ENCODE results near the gene ACSF2. TPM values are rescaled to one million over a fixed set of nuclear protein-coding genes. Genes with fewer than 3 reads are reported as not detected.

Gene ACSF2
- total RNA-seq, 1 donor from 2014 or later, result 28.1 TPM

- DNase-seq (ENCODE audit: extremely low spot score, unreplicated experiment), result no peak
- H3K27ac Mint-ChIP-seq (ENCODE audit: unreplicated experiment), result no peak overlapping the region
- H3K9me3 Mint-ChIP-seq (ENCODE audit: unreplicated experiment), result no peaks in the 10 kb centered on the region
- H3K4me1 Mint-ChIP-seq (ENCODE audit: unreplicated experiment), result peaks cover 22% of the 10 kb centered on the region
- no peaks in the 10 kb centered on the region for H3K27me3 Mint-ChIP-seq (ENCODE audit: unreplicated experiment)
- no peak overlapping the region for H3K4me3 Mint-ChIP-seq (ENCODE audit: unreplicated experiment)
- TF ChIP-seq CTCF (IDR thresholded peaks at IDR 0.05), result no peak
- peaks cover 37% of the 10 kb centered on the region for H3K36me3 Mint-ChIP-seq (ENCODE audit: unreplicated experiment)
Measured at GRCh38 chr17:50392621-50393020, 33.4 kb upstream of the ACSF2 start.

DNA sequence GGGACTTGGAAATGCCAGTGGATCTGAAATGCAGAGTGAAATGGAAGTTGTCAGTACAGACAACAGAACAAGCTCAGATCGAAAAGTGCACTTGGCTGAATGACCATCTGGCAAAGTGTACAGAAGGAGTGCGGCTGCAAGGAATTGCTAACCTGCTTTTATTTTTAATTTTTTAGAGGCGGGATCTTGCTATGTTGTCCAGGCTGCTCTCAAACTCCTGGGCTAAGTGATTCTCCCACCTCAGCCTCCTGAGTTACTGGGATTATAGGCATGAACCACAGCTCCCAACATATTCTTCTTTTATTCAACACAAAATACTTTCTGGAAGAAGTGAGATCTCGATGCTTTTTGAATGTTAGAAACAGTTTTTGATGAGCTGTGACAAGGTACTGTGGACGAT lies 32.3 kb upstream of the ACSF2 start:
- no peak for TF ChIP-seq CTCF (IDR thresholded peaks at IDR 0.05)
- Mint-ChIP-seq H3K36me3 (ENCODE audit: unreplicated experiment) (peaks cover 33% of the 10 kb centered on the region), H3K4me3 (ENCODE audit: unreplicated experiment) (no peak overlapping the region), H3K27ac (ENCODE audit: unreplicated experiment) (no peak overlapping the region), H3K27me3 (ENCODE audit: unreplicated experiment) (no peaks in the 10 kb centered on the region), H3K9me3 (ENCODE audit: unreplicated experiment) (no peaks in the 10 kb centered on the region), H3K4me1 (ENCODE audit: unreplicated experiment) (peaks cover 25% of the 10 kb centered on the region)
- no peak for DNase-seq (ENCODE audit: extremely low spot score, unreplicated experiment)

DNA sequence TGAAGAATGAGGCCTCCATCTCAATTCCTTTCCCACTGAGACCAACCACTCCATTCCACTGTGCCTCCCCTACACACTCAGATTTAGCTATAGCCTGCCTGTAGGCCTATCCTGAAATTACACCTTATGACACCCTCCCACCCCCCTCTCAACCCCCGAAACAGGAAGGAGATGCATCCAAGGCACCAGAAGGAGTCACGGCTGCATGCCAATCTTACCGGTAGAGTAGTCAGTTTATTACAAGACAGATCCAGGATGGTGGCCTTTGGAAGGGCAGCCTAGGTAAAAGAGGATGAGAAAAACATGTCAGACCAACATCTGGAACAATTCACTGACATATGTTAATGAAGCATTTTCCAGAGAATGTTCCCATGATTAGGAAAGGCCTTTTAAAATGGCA lies 31.3 kb upstream of the ACSF2 start:
- peaks cover 31% of the 10 kb centered on the region for H3K36me3 Mint-ChIP-seq (ENCODE audit: unreplicated experiment)
- H3K27ac Mint-ChIP-seq (ENCODE audit: unreplicated experiment), result no peak overlapping the region
- peak overlapping the region; percentile 93 for H3K4me3 Mint-ChIP-seq (ENCODE audit: unreplicated experiment)
- no peaks in the 10 kb centered on the region for H3K9me3 Mint-ChIP-seq (ENCODE audit: unreplicated experiment)
- no peak for DNase-seq (ENCODE audit: extremely low spot score, unreplicated experiment)
- H3K4me1 Mint-ChIP-seq (ENCODE audit: unreplicated experiment), result peaks cover 25% of the 10 kb centered on the region
- TF ChIP-seq CTCF (IDR thresholded peaks at IDR 0.05), result no peak
- no peaks in the 10 kb centered on the region for H3K27me3 Mint-ChIP-seq (ENCODE audit: unreplicated experiment)

DNA sequence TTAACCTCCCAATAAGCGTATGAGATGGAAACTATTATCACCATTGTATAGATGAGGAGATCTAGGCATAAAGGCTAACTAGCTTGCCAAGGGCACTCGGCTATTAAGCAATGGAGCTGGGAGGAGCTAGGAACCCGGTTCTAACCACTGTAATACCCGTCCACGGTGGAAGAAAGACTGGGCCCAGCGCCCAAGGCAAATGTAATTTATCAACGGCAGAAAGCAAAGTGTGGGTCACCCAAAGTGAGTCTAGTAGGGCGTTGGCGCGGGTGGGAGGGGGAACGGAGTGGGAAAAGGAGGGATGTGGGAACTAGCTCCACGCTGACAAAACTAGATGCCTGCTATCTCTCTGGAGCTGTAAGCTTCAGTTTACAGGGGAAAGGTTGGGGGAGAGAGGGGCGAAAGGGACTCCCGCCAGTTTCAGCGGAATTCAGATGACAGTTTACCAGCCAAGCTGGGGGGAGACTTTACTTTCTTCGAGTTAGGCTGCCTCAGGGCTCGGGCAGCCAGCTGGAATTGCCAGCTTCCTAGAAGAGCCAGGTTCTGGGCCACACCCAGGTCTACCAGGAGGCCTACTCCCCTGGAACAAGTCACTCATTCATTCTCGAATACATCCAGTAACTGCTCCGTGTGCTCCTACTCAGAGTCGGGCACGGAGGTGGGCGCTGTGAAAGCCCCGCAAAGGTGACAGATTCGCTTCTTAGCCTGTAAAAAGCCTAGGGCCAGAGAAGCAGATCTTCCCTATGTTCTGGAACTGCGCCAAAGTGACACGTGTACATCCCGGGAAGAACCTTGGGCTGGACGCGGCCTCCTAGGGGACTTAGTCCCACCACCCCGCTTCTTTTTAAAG lies 29.5 kb upstream of the ACSF2 start:
- peak overlapping the region; percentile 66 for H3K27ac Mint-ChIP-seq (ENCODE audit: unreplicated experiment)
- no peak for TF ChIP-seq CTCF (IDR thresholded peaks at IDR 0.05)
- DNase-seq (ENCODE audit: extremely low spot score, unreplicated experiment), result no peak
- no peaks in the 10 kb centered on the region for H3K9me3 Mint-ChIP-seq (ENCODE audit: unreplicated experiment)
- H3K27me3 Mint-ChIP-seq (ENCODE audit: unreplicated experiment), result no peaks in the 10 kb centered on the region
- H3K4me1 Mint-ChIP-seq (ENCODE audit: unreplicated experiment), result peaks cover 25% of the 10 kb centered on the region
- H3K4me3 Mint-ChIP-seq (ENCODE audit: unreplicated experiment), result peak overlapping the region; percentile 93
- H3K36me3 Mint-ChIP-seq (ENCODE audit: unreplicated experiment), result peaks cover 22% of the 10 kb centered on the region

- Mint-ChIP-seq H3K27ac (ENCODE audit: unreplicated experiment) (peak within 1 kb of the TSS; percentile 73), H3K36me3 (ENCODE audit: unreplicated experiment) (peaks cover 19% of the 10 kb centered on the region), H3K4me3 (ENCODE audit: unreplicated experiment) (peak within 1 kb of the TSS; percentile 93), H3K4me1 (ENCODE audit: unreplicated experiment) (peaks cover 25% of the 10 kb centered on the region), H3K27me3 (ENCODE audit: unreplicated experiment) (no peaks in the 10 kb centered on the region), H3K9me3 (ENCODE audit: unreplicated experiment) (no peaks in the 10 kb centered on the region)
- TF ChIP-seq CTCF (IDR thresholded peaks at IDR 0.05), result peak; percentile 97
- peak; percentile 98 for DNase-seq (ENCODE audit: extremely low spot score, unreplicated experiment)
Measured at GRCh38 chr17:50397111-50397918, 28.7 kb upstream of the ACSF2 start, which contains the start of gene LRRC59. TSS of gene LRRC59 (minus strand) at chr17:50397523. CDS start at chr17:50397317, 206 bp downstream.
